Progenitor cell of endocrine pancreas (in vitro differentiated cells): ENCODE measurements around the gene DCTN3. TPM values are rescaled to one million over a fixed set of nuclear protein-coding genes. Genes with fewer than 3 reads are reported as not detected.

ENCODE experiments used
- DNase-seq: peaks from one replicate; pipeline ENCODE4 v3.0.0; 2021; ENCODE audit warnings: low spot score; ENCODE audit not compliant: unreplicated experiment
- H3K27ac Mint-ChIP-seq: 2 replicates; pipeline ENCODE4 v1.8.0; 2021; ENCODE audit warnings: mild to moderate bottlenecking, moderate library complexity, mixed read lengths
- H3K27me3 Mint-ChIP-seq: 2 replicates; pipeline ENCODE4 v1.8.0; 2021; ENCODE audit warnings: mixed read lengths
- H3K36me3 Mint-ChIP-seq: 2 replicates; pipeline ENCODE4 v1.8.0; 2022; ENCODE audit warnings: mixed read lengths; ENCODE audit not compliant: insufficient read depth
- H3K4me1 Mint-ChIP-seq: 2 replicates; pipeline ENCODE4 v1.8.0; 2021; ENCODE audit warnings: low read depth, mixed read lengths
- H3K4me3 Mint-ChIP-seq: 2 replicates; pipeline ENCODE4 v1.8.0; 2021; ENCODE audit warnings: low read depth, mild to moderate bottlenecking, moderate library complexity, mixed read lengths
- H3K9me3 Mint-ChIP-seq: 2 replicates; pipeline ENCODE4 v1.8.0; 2021; ENCODE audit warnings: low read depth, mixed read lengths
- total RNA-seq: library from RNA; stranded (reverse); gene quantifications from 2 replicates; pipeline ENCODE4 v1.2.1, GENCODE V29; 2021
- TF ChIP-seq, protein P1 (sequence below): fragments of 200-600 bp; sonication (generic); IDR thresholded peaks from one replicate; pipeline ENCODE4 v1.5.0; 2021; ENCODE audit warnings: antibody characterized with exemption, mild to moderate bottlenecking; ENCODE audit not compliant: unreplicated experiment

DCTN3 gene
- total RNA-seq, 1 donor from 2014 or later = 101 TPM

DNA sequence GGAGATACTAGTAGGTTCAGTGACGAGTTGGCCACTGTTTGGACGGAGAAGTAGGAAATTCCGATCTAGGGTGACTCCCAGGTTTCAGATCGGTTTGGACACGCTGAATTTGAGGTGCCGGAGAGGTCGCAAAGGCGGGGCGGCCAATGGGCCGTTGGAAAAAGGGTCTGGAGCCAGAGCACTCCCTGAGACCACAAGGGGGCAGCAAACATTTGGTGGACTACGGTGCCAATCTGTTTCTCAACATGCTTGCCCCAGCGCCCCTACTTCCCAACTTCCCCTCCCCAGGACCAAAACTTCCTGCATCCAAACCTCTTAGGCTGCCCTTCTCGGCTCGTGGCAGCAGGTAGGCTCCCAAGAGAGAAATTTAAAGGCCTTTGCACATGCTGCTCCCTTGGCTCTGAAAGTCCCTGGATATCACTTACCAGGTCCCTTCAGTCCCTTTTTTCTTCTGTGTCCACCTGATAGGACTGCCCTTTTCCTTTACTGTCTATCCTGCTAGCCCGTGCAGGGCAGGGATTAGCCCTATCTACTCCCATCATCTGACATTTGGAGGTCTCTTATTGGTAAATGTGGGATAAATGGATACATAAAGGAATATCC lies 7.4 kb downstream of the DCTN3 start:
- DNase-seq = peak; percentile 64
- Mint-ChIP-seq H3K27ac (peak overlapping the region; percentile 81), H3K4me3 (peak overlapping the region; percentile 75), H3K27me3 (no peaks in the 10 kb centered on the region), H3K36me3 (peaks cover 10% of the 10 kb centered on the region), H3K9me3 (no peaks in the 10 kb centered on the region), H3K4me1 (peaks cover 9% of the 10 kb centered on the region)
- TF ChIP-seq, protein P1, sequence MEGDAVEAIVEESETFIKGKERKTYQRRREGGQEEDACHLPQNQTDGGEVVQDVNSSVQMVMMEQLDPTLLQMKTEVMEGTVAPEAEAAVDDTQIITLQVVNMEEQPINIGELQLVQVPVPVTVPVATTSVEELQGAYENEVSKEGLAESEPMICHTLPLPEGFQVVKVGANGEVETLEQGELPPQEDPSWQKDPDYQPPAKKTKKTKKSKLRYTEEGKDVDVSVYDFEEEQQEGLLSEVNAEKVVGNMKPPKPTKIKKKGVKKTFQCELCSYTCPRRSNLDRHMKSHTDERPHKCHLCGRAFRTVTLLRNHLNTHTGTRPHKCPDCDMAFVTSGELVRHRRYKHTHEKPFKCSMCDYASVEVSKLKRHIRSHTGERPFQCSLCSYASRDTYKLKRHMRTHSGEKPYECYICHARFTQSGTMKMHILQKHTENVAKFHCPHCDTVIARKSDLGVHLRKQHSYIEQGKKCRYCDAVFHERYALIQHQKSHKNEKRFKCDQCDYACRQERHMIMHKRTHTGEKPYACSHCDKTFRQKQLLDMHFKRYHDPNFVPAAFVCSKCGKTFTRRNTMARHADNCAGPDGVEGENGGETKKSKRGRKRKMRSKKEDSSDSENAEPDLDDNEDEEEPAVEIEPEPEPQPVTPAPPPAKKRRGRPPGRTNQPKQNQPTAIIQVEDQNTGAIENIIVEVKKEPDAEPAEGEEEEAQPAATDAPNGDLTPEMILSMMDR = peak; percentile 90

DNA sequence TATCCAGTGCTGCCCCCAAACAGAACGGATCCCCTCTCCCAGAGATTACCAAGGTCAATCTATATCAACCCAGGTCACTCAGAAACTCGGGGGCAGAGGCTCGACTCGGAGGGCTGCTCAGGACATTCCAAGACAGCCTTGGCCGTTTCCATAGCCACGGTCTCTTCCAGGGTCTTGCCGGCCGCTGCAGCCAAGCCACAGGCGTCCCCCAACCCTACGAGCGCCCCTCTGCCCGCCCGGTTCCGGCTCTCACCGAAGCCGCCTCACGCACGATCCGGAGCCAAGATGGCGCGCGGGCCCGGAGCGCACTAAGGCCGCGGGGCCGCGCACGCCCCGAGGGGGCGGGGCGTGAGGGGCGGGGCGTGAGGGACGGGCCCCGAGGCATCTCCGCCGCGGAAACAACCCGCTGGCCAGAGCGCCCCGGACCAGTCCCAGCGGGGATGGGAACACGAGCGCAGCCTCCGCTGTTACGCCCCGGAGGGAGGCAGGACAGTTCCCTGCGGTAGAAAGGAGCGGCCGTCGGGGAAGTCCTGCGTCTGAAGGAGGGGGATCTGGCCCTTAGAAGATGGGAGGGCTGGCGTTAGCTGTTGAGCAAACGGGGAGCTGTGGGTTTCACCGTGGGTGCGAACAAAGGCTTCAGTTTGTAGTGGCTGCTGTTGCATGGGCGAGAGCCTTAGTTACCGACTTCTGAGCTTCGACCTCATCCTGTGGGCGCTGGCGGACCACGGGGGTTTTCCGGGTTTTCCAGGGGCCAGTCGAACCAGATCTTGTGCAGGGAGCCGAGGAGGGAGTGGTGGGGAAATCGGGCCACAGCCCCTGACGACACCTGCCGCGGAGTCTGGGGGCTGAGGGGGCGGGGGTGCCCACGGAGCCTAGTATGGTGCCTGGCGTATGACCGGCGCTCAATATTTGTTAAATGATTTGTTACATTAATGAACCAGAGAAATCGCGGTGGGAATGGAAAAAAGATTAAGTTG lies 8.2 kb downstream of the DCTN3 start, which contains the start of gene RPP25L:
Gene RPP25L, minus strand, starts transcription at position 287 of the 977 bp plus-strand sequence. CDS start 801 bp downstream, outside the sequence.
- H3K36me3 Mint-ChIP-seq = peaks cover 10% of the 10 kb centered on the region

DNA sequence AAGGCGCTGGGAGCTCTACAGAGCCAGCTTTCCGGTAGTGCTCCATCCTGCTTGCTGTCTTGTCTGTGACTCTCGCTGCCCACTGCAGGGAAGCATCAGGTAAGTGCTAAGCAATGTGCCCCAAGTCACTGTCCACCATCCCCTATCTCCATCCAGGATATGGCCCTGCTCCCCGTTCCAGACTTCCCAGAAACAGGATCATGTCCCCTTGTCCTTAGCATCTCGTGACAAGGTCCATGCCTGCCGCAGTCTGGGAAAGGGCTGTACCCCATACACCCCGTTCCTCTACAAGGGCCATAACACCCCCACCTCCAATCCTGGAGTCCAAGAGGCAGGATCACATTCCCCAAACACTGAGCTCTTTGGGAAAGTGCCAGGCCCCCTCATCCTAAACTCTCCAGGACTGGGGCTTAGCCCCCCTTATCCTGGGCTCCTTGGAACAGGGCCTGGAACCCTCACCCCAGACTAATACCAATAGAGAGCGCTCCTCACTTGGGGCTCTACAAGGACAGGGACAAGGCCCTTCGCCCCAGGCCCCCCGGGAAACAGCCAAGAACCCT lies 9.0 kb downstream of the DCTN3 start:
- peaks cover 9% of the 10 kb centered on the region for H3K4me1 Mint-ChIP-seq
- TF ChIP-seq, protein P1 = no peak
- DNase-seq = no peak
- H3K36me3 Mint-ChIP-seq = peaks cover 4% of the 10 kb centered on the region
- H3K9me3 Mint-ChIP-seq = no peaks in the 10 kb centered on the region
- H3K4me3 Mint-ChIP-seq = peak overlapping the region; percentile 75
- no peaks in the 10 kb centered on the region for H3K27me3 Mint-ChIP-seq
- H3K27ac Mint-ChIP-seq = peak overlapping the region; percentile 90

More for the DNA sequence above, 8.2 kb downstream of the DCTN3 start, which contains the start of gene RPP25L:
- TF ChIP-seq, protein P1 = no peak
- Mint-ChIP-seq H3K4me3 (peak within 1 kb of the TSS; percentile 75), H3K27me3 (no peaks in the 10 kb centered on the region), H3K27ac (peak within 1 kb of the TSS; percentile 90), H3K9me3 (no peaks in the 10 kb centered on the region), H3K4me1 (peaks cover 9% of the 10 kb centered on the region)
- DNase-seq = peak; percentile 75

DNA sequence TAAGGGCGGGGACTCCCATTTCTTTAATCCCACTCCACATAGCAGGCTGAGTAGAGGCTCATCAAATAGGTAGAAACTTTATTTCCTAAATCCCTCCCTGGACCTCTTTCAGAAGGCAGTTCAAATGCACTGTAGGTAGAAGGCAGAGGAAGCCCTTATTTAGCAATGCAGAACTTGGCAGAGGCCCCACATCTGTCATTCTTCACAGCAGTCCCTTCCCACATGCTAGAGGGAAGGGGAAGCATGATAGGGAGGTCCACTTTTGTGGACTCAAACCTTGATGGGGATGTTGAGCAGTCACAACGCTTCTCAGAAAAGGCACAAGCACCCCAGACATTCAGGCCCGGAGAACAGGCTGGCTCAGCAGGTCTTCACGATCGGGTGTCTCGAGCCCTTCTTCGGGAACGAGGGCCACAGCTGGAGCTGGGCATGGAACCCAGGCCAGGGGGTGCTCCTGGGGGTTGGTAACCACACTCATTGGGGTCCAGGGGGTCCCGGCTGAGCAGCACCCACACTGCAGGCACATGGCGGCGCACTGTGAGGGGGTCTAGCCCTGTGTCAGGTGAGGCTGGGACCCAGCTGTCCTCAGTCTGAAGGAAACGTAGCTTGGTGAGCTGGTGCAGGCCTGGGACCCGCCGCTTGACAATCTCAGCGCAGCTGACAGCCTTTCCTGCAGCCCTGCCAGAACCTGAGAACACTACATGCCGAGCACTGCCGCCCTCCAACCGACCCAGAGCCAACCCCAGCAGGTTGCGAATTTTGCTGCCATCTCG lies 9.7 kb downstream of the DCTN3 start:
- Mint-ChIP-seq H3K27me3 (no peaks in the 10 kb centered on the region), H3K4me3 (peak overlapping the region; percentile 75), H3K27ac (no peak overlapping the region), H3K4me1 (peaks cover 9% of the 10 kb centered on the region), H3K9me3 (no peaks in the 10 kb centered on the region), H3K36me3 (peaks cover 2% of the 10 kb centered on the region)
- no peak for DNase-seq
- TF ChIP-seq, protein P1 = no peak
